Middle frontal gyrus (tissue), 1 donor: Measurements from ENCODE around the gene FHIT.

Experiments
- DNase-seq: peaks from one replicate; pipeline ENCODE4 v3.0.0-alpha.2; 2015; ENCODE audit warnings: low spot score; ENCODE audit errors: extremely low spot score

The FHIT gene

GRCh38 chr3:60643831-60644230 is 607.4 kb downstream of the FHIT start:
- no peak for DNase-seq

GRCh38 chr3:60641354-60641753 is 609.9 kb downstream of the FHIT start:
- DNase-seq, result no peak

GRCh38 chr3:60636846-60637245 is 614.4 kb downstream of the FHIT start:
- no peak for DNase-seq

GRCh38 chr3:60633644-60634043 is 617.6 kb downstream of the FHIT start:
- no peak for DNase-seq

- DNase-seq, result no peak
Observed at GRCh38 chr3:60631509-60631908, 619.7 kb downstream of the FHIT start.

- no peak for DNase-seq
Observed at GRCh38 chr3:60630953-60631352, 620.3 kb downstream of the FHIT start.

GRCh38 chr3:60629816-60630215 is 621.4 kb downstream of the FHIT start:
- no peak for DNase-seq

GRCh38 chr3:60622349-60622748 is 628.9 kb downstream of the FHIT start:
- DNase-seq, result no peak

- DNase-seq, result no peak
Observed at GRCh38 chr3:60617188-60617587, 634.1 kb downstream of the FHIT start.

- no peak for DNase-seq
Observed at GRCh38 chr3:60613769-60614303, 637.4 kb downstream of the FHIT start.

- DNase-seq, result no peak
Observed at GRCh38 chr3:60610441-60611112, 640.7 kb downstream of the FHIT start.

- DNase-seq, result no peak
Observed at GRCh38 chr3:60609446-60609845, 641.8 kb downstream of the FHIT start.

GRCh38 chr3:60603860-60604259 is 647.4 kb downstream of the FHIT start:
- DNase-seq, result no peak

GRCh38 chr3:60600848-60601247 is 650.4 kb downstream of the FHIT start:
- DNase-seq, result no peak

- no peak for DNase-seq
Observed at GRCh38 chr3:60599586-60599985, 651.7 kb downstream of the FHIT start.

- no peak for DNase-seq
Observed at GRCh38 chr3:60598671-60599070, 652.6 kb downstream of the FHIT start.

GRCh38 chr3:60594025-60594424 is 657.2 kb downstream of the FHIT start:
- DNase-seq, result no peak

- DNase-seq, result no peak
Observed at GRCh38 chr3:60591267-60591666, 660.0 kb downstream of the FHIT start.

GRCh38 chr3:60588806-60589205 is 662.4 kb downstream of the FHIT start:
- DNase-seq, result no peak

- no peak for DNase-seq
Observed at GRCh38 chr3:60585918-60586317, 665.3 kb downstream of the FHIT start.

- no peak for DNase-seq
Observed at GRCh38 chr3:60584250-60584649, 667.0 kb downstream of the FHIT start.

GRCh38 chr3:60582288-60582687 is 669.0 kb downstream of the FHIT start:
- no peak for DNase-seq

GRCh38 chr3:60580809-60581208 is 670.4 kb downstream of the FHIT start:
- DNase-seq, result no peak
